ENCODE results near the gene ADAT3. TPM values are rescaled to one million over a fixed set of nuclear protein-coding genes. Genes with fewer than 3 reads are reported as not detected.
A peak's percentile ranks its signal among the peaks of the same experiment; 100 is the strongest.

ADAT3 gene
- total and polyA plus RNA-seq, 10 donors = 3.2 to 11.0 (median 8.2) TPM

DNA sequence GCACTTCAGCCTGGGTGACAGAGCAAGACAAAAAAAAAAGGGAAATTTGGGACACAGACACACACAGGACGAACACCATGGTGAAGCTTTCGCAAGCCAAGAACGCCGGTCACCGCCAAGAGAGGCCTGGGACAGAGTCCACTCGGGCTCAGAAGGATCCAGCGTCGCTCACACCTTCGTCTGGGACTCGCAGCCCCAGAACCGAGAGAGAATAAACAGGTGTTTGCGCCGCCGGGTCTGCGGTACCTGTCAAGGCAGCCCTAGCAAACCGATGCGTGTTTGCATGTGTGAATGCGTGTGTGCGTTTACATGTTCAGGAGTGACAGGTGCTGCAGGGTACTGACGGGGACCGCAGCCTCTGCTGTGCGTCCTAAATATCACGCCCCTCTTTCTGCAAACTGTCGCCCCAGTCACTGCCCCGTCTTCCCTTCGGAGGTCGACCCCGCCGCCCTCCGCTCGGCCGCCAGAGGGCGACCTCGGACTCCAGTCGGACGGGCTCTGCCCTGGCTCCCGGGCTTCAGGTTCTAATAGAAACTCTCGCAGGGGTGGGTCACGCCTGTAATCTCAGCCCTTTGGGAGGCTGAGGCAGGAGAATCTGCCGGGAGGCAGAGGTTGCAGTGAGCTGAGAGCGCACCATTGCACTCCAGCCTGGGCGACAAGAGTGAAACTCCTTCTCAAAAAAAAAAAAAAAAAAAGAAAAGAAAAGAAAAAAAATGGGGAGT lies 24.0 kb downstream of the ADAT3 start:
- DNase-seq = peak; percentile 96
- H3K36me3 ChIP-seq = peaks cover 0 to 19% (median 7%) of the 10 kb centered on the region in 6 donors
- no peaks in the 10 kb centered on the region for H3K27me3 ChIP-seq (replicated peaks in 1 of 7)
- H3K9me3 ChIP-seq = peaks cover 0 to 5% (median 0%) of the 10 kb centered on the region in 8 donors
- 9 to 20% (median 12%) methylated on average over 28 to 42 of the region's 42 CpGs for WGBS, 5 donors
- TF ChIP-seq POLR2AphosphoS5 (IDR thresholded peaks at IDR 0.05) (peak; percentile 74 to 88 (median 76)), POLR2A (IDR thresholded peaks at IDR 0.05) (no peak)
- TF ChIP-seq, protein P1, sequence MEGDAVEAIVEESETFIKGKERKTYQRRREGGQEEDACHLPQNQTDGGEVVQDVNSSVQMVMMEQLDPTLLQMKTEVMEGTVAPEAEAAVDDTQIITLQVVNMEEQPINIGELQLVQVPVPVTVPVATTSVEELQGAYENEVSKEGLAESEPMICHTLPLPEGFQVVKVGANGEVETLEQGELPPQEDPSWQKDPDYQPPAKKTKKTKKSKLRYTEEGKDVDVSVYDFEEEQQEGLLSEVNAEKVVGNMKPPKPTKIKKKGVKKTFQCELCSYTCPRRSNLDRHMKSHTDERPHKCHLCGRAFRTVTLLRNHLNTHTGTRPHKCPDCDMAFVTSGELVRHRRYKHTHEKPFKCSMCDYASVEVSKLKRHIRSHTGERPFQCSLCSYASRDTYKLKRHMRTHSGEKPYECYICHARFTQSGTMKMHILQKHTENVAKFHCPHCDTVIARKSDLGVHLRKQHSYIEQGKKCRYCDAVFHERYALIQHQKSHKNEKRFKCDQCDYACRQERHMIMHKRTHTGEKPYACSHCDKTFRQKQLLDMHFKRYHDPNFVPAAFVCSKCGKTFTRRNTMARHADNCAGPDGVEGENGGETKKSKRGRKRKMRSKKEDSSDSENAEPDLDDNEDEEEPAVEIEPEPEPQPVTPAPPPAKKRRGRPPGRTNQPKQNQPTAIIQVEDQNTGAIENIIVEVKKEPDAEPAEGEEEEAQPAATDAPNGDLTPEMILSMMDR (IDR thresholded peaks at IDR 0.05 in 8 of 11, conservative IDR thresholded peaks at IDR 0.05 in 3 of 11) = peak; percentile 80 to 95 (median 91)
- peak overlapping the region in 3 of 8 donors; percentile 8 to 42 (median 18) for H3K27ac ChIP-seq
- intact Hi-C loops (cut with DNase I; ENCODE audit: low total_unique reads) = no loop called here
- peaks cover 9 to 50% (median 19%) of the 10 kb centered on the region in 6 donors for H3K4me1 ChIP-seq
- H3K4me3 ChIP-seq = peak overlapping the region in 7 of 8 donors; percentile 21 to 64 (median 33)

DNA sequence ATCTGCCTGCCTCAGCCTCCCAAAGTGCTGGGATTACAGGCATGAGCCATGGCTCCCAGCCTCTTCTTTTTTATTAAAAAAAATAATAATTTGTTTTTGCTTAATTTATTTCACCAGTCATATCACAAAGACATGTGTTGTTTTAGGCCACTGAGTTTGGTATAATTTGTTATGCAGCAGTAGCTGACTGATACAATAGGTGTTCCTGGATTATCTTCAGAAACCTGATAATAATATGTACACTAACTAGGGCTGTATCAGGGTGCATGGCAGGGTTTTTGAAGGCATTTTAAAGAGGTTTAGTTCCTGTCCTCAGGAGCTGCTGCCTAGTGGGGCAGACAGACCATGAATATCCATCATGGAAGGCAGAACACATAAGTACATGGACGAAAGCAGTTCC lies 26.2 kb downstream of the ADAT3 start:
- no peak overlapping the region for H3K27ac ChIP-seq
- no peak overlapping the region for H3K4me3 ChIP-seq
- peaks cover 0 to 11% (median 1%) of the 10 kb centered on the region in 8 donors for H3K9me3 ChIP-seq
- 90 to 100% (median 95%) methylated on average over 1 of the region's 1 CpG for WGBS, 5 donors
- no peaks in the 10 kb centered on the region for H3K36me3 ChIP-seq
- H3K27me3 ChIP-seq (replicated peaks in 1 of 7) = no peaks in the 10 kb centered on the region
- H3K4me1 ChIP-seq = peaks cover 9 to 66% (median 31%) of the 10 kb centered on the region in 6 donors
- DNase-seq = no peak
- no peak for TF ChIP-seq POLR2AphosphoS5 (IDR thresholded peaks at IDR 0.05)
- intact Hi-C loops (cut with DNase I; ENCODE audit: low total_unique reads) = no loop called here

DNA sequence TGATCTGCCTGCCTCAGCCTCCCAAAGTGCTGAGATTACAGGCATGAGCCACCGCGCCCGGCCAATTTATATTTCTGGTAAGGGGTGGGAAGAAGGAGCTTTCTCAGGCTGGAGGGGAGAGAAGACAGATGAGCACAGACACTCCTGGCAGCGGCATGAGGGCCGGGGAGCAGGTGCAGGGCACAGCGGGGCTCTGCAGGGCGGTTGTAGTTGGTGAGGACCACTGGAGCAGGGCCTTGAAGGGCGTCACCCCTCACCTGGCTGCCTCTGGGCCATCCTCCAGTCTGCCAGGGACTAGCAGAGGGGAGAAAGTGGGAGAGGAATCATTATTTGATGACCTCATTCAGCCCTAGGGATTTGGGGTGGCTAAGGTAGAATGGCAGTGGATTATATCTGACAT lies 27.2 kb downstream of the ADAT3 start:
- Histone ChIP-seq H3K9me3 (peaks cover 0 to 11% (median 1%) of the 10 kb centered on the region in 8 donors), H3K27ac (peak overlapping the region in 3 of 8 donors; percentile 22 to 76 (median 61)), H3K4me3 (no peak overlapping the region), H3K27me3 (replicated peaks in 1 of 7) (no peaks in the 10 kb centered on the region), H3K36me3 (no peaks in the 10 kb centered on the region), H3K4me1 (peaks cover 9 to 76% (median 38%) of the 10 kb centered on the region in 6 donors)
- DNase-seq = no peak
- 85 to 94% (median 92%) methylated on average over 8 of the region's 8 CpGs for WGBS, 5 donors
- intact Hi-C loops (cut with DNase I; ENCODE audit: low total_unique reads) = no loop called here
- no peak for TF ChIP-seq POLR2A (IDR thresholded peaks at IDR 0.05)
- TF ChIP-seq POLR2AphosphoS5 (IDR thresholded peaks at IDR 0.05) = peak in 1 of 3 donors; percentile 32
- TF ChIP-seq, protein P1 (IDR thresholded peaks at IDR 0.05 in 8 of 11, conservative IDR thresholded peaks at IDR 0.05 in 3 of 11) = no peak

DNA sequence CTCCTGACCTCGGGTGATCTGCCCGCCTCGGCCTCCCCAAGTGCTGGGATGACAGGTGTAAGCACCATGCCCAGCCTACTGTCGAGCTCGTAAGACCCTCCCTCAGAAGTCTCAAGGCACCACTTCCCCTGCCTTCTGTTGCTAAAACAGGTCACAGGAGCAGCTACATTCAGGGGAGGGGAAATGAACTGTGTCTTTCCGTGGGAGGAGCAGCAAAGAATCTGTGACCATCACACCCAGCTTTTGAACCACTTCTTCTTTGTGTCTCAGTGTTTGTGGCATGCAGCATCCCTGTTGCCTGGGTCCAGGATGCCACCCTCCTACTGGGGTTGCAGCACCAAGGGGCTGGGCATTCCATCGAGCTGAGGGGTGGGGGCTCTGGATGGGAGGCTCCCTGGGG lies 28.0 kb downstream of the ADAT3 start:
- WGBS, 5 donors = 31 to 62% (median 44%) methylated on average over 6 to 7 of the region's 7 CpGs
- TF ChIP-seq, protein P1 (IDR thresholded peaks at IDR 0.05 in 8 of 11, conservative IDR thresholded peaks at IDR 0.05 in 3 of 11) = no peak
- peak in 2 of 3 donors; percentile 6 to 46 for TF ChIP-seq POLR2AphosphoS5 (IDR thresholded peaks at IDR 0.05)
- H3K36me3 ChIP-seq = no peaks in the 10 kb centered on the region
- no peak overlapping the region for H3K4me3 ChIP-seq
- peaks cover 0 to 11% (median 1%) of the 10 kb centered on the region in 8 donors for H3K9me3 ChIP-seq
- peak overlapping the region in 5 of 8 donors; percentile 41 to 76 (median 46) for H3K27ac ChIP-seq
- DNase-seq = no peak
- peaks cover 9 to 76% (median 42%) of the 10 kb centered on the region in 6 donors for H3K4me1 ChIP-seq
- intact Hi-C loops (cut with DNase I; ENCODE audit: low total_unique reads) = no loop called here
- no peaks in the 10 kb centered on the region for H3K27me3 ChIP-seq (replicated peaks in 1 of 7)

Measured in spleen (tissue), 11 donors.